AG09309 (cell line): ENCODE measurements around the gene BTBD7.
A peak's percentile ranks its signal among the peaks of the same experiment; 100 is the strongest.

Source experiments
- DNase-seq: peaks from one replicate; pipeline ENCODE4 v3.0.0-alpha.2; 2010; ENCODE audit warnings: low read depth
- H3K4me3 ChIP-seq: 2 replicates; pipeline ENCODE4 v1.5.1; 2011; ENCODE audit warnings: mild to moderate bottlenecking, low read depth, low read length, moderate library complexity; ENCODE audit not compliant: control insufficient read depth
- TF ChIP-seq, protein P1 (sequence below): IDR thresholded peaks from 2 replicates; pipeline ENCODE4 v1.5.1; 2011; ENCODE audit warnings: mild to moderate bottlenecking, low read depth, low read length, inconsistent platforms; ENCODE audit not compliant: insufficient read depth, control insufficient read depth; ENCODE audit errors: missing control alignments

Gene BTBD7, protein sequence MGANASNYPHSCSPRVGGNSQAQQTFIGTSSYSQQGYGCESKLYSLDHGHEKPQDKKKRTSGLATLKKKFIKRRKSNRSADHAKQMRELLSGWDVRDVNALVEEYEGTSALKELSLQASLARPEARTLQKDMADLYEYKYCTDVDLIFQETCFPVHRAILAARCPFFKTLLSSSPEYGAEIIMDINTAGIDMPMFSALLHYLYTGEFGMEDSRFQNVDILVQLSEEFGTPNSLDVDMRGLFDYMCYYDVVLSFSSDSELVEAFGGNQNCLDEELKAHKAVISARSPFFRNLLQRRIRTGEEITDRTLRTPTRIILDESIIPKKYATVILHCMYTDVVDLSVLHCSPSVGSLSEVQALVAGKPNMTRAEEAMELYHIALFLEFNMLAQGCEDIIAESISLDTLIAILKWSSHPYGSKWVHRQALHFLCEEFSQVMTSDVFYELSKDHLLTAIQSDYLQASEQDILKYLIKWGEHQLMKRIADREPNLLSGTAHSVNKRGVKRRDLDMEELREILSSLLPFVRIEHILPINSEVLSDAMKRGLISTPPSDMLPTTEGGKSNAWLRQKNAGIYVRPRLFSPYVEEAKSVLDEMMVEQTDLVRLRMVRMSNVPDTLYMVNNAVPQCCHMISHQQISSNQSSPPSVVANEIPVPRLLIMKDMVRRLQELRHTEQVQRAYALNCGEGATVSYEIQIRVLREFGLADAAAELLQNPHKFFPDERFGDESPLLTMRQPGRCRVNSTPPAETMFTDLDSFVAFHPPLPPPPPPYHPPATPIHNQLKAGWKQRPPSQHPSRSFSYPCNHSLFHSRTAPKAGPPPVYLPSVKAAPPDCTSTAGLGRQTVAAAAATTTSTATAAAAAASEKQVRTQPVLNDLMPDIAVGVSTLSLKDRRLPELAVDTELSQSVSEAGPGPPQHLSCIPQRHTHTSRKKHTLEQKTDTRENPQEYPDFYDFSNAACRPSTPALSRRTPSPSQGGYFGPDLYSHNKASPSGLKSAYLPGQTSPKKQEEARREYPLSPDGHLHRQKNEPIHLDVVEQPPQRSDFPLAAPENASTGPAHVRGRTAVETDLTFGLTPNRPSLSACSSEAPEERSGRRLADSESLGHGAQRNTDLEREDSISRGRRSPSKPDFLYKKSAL

DNA sequence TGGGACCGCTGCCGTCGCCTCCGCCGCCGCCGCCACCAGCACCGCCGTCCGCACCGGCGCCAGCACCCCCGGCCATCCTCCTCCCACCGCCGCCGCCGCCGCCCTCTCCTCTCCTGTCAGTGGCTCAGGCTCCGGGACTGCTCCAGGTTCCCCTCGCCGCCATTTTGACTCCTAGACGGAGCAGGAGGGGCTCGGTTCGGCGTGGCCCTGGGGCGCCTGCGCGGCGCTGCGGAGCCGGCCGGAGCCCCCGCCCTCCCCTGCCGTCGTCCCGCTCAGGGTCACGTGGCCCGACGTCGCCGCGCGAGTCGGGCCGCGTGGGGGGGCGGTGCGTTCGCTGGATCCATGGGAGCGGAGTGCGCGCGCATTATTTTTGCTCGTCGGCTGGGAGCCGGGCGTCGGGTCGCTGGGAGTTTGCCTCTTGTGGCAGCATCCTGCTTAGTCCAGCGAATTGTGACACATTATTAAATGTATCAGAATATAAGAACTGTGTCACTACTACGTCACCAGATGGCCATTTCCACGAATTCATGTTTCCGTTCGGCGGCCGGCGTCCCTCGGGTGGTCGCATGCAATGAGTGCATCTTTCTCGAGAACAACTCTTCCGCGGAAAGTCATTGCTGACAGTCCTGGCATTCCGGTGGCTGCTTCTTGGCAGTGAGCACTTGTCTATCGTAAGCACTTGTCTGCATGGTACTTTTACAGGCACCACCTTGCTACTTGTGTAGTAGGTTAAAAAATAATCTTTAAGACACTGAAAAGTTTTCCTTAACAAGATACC is at the start of gene BTBD7:
BTBD7 (minus strand) TSS at position 184 of the 778 bp plus-strand sequence. CDS start 36,985 bp downstream, outside the sequence.
- TF ChIP-seq, protein P1, sequence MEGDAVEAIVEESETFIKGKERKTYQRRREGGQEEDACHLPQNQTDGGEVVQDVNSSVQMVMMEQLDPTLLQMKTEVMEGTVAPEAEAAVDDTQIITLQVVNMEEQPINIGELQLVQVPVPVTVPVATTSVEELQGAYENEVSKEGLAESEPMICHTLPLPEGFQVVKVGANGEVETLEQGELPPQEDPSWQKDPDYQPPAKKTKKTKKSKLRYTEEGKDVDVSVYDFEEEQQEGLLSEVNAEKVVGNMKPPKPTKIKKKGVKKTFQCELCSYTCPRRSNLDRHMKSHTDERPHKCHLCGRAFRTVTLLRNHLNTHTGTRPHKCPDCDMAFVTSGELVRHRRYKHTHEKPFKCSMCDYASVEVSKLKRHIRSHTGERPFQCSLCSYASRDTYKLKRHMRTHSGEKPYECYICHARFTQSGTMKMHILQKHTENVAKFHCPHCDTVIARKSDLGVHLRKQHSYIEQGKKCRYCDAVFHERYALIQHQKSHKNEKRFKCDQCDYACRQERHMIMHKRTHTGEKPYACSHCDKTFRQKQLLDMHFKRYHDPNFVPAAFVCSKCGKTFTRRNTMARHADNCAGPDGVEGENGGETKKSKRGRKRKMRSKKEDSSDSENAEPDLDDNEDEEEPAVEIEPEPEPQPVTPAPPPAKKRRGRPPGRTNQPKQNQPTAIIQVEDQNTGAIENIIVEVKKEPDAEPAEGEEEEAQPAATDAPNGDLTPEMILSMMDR, result peak; percentile 29
- DNase-seq, result peak; percentile 65
- peak within 1 kb of the TSS; percentile 81 for H3K4me3 ChIP-seq

DNA sequence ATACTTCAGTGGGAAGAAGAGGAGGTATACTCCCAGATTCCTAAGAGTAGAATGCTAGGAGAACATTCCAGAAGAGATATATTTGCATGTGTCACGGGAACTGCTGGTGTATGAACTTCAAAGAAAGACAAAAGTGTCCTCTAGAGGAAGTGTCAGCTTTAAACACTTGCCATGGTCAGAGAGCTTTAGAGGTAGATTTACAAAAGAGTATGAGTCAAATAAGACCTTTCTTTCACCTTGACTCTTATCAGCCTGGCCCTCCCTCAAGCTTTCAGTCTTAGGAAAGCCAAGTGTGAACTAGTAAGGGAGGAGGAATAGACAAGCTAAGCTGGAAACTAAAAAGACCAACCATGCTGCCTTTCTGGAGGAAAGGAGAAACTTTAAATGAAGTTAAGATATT is 48.8 kb upstream of the BTBD7 start:
- no peak overlapping the region for H3K4me3 ChIP-seq
- TF ChIP-seq, protein P1, result no peak
- no peak for DNase-seq

DNA sequence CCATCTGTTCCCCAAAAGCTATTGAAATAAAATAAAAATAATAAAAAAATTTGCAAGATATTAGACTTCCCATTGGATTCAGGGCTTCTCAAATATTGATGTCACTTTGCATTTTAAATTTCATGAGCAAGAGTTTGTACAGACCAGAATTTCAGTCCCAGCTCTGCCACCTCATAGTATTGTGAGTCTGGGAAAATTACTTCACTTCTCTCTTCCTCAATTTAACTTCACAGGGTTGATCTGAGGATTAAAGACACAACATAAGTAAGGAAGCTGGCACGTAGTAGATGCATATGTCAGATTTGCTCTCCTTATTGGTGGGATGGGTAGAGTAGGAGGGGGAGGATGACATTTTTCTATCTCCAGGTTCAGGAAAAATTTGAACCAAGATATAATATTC is 47.0 kb upstream of the BTBD7 start:
- H3K4me3 ChIP-seq, result no peak overlapping the region
- no peak for DNase-seq
- TF ChIP-seq, protein P1, result no peak

- DNase-seq, result no peak
- TF ChIP-seq, protein P1, result no peak
- no peak overlapping the region for H3K4me3 ChIP-seq
These were observed 42.9 kb upstream of the BTBD7 start for GRCh38 chr14:93375673-93376156.

DNA sequence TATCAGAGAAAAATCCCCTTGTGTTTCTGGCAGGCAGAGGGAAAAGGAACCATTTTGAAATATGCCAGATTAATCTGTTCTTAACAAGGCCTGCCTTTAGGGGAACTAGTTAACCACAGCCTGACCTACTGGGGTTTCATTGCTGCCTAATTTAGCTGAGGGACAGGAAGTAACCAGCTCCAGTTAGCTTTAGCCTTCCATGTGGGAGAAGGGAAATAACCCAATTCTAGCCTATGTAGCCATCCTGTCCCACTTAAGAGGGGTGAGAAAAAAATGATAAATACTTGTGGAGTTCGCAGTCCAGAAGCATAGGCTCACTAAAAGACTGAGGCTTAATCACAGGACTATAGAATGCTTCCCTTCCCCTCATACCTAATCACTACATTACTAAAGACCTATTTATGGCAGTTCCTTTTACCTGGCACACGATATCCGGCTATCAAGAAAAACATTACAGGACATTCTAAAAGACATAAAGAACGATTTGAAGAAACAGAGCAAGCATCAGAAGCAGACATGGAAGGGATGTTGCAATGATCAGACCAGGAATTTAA is 37.0 kb upstream of the BTBD7 start:
- TF ChIP-seq, protein P1, result no peak
- DNase-seq, result no peak
- H3K4me3 ChIP-seq, result no peak overlapping the region
